Measurements from ENCODE around the gene SULT1E1.

The SULT1E1 gene

DNA sequence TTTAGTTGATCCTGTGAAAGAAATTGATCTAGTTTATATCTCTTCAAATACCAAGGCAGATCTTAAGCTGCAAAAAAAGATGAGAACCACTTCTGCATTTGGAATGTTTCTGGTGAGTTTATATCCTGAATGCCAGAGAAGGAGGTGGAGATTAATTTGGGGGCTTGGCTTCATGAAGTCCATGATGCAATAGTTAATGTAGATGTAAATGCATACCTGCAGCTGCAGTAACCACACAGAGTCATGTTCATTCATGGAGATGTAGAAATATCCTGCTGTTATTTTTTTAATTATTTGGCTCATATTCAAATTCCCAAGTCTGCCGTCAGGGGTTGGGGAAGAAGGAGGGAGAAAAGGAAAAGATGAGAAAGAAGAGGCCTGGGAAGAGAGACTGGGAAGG is at the start of gene SULT1E1:
TSS of gene SULT1E1 (minus strand) at position 94 of the 400 bp plus-strand sequence. CDS start 2,501 bp downstream, outside the sequence.
- H3K4me3 ChIP-seq (replicated peaks; ENCODE audit: low read depth, low read length), result no peak within 1 kb of the TSS
- no peaks in the 10 kb centered on the region for H3K36me3 ChIP-seq (ENCODE audit: control insufficient read depth, insufficient read depth, low read length)
- TF ChIP-seq, protein P1, sequence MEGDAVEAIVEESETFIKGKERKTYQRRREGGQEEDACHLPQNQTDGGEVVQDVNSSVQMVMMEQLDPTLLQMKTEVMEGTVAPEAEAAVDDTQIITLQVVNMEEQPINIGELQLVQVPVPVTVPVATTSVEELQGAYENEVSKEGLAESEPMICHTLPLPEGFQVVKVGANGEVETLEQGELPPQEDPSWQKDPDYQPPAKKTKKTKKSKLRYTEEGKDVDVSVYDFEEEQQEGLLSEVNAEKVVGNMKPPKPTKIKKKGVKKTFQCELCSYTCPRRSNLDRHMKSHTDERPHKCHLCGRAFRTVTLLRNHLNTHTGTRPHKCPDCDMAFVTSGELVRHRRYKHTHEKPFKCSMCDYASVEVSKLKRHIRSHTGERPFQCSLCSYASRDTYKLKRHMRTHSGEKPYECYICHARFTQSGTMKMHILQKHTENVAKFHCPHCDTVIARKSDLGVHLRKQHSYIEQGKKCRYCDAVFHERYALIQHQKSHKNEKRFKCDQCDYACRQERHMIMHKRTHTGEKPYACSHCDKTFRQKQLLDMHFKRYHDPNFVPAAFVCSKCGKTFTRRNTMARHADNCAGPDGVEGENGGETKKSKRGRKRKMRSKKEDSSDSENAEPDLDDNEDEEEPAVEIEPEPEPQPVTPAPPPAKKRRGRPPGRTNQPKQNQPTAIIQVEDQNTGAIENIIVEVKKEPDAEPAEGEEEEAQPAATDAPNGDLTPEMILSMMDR (IDR thresholded peaks at IDR 0.05; ENCODE audit: insufficient read depth, low read length, poor library complexity, severe bottlenecking), result no peak
- H3K27me3 ChIP-seq (replicated peaks; ENCODE audit: control insufficient read depth, insufficient read depth, low read length), result no peaks in the 10 kb centered on the region
- no peak for DNase-seq (ENCODE audit: extremely low read depth, insufficient read length)

DNA sequence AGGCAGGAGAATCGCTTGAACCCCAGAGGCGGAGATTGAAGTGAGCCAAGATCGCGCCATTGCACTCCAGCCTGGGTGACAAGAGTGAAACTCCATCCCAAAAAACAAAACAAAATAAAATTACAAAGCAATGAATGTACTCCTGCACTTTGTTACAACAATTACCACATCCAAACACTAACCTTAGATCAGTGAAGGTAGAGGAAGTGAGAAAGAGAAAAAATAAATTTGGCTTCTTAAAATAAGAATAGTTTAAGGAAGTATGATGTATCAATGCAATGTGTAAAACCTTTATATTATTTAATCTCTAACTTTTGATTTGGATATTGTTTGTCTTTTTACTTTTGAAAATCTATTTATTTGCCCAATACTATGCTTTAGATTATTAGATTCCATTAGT is 49.2 kb upstream of the SULT1E1 start:
- H3K4me3 ChIP-seq (replicated peaks; ENCODE audit: low read depth, low read length), result no peak overlapping the region
- H3K36me3 ChIP-seq (ENCODE audit: control insufficient read depth, insufficient read depth, low read length), result no peaks in the 10 kb centered on the region
- no peaks in the 10 kb centered on the region for H3K27me3 ChIP-seq (replicated peaks; ENCODE audit: control insufficient read depth, insufficient read depth, low read length)
- DNase-seq (ENCODE audit: extremely low read depth, insufficient read length), result peak; percentile 23
- TF ChIP-seq, protein P1 (IDR thresholded peaks at IDR 0.05; ENCODE audit: insufficient read depth, low read length, poor library complexity, severe bottlenecking), result no peak

DNA sequence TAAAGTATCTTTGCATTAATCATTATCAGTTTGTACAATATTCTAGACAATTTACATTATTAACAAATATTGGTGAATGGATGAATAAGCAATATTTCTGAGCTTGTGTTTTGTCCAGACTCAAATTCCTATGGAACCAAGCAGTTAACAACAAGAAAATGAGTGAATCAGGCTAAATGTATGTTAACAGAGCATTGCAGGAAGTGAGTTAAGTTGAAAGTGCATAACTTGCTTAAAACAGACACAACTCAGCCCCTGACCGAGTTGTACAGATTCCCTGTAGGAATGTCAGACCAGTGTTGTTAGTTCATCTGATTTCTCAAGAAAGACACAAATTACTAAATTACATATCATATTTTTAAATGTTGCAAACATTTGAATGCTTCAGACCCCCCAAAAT is 47.2 kb upstream of the SULT1E1 start:
- Histone ChIP-seq H3K27me3 (replicated peaks; ENCODE audit: control insufficient read depth, insufficient read depth, low read length) (no peaks in the 10 kb centered on the region), H3K4me3 (replicated peaks; ENCODE audit: low read depth, low read length) (no peak overlapping the region), H3K36me3 (ENCODE audit: control insufficient read depth, insufficient read depth, low read length) (no peaks in the 10 kb centered on the region)
- TF ChIP-seq, protein P1 (IDR thresholded peaks at IDR 0.05; ENCODE audit: insufficient read depth, low read length, poor library complexity, severe bottlenecking), result no peak
- DNase-seq (ENCODE audit: extremely low read depth, insufficient read length), result no peak

GRCh38 chr4:69896530-69897116 is 36.7 kb upstream of the SULT1E1 start:
- no peak for DNase-seq (ENCODE audit: extremely low read depth, insufficient read length)
- Histone ChIP-seq H3K27me3 (replicated peaks; ENCODE audit: control insufficient read depth, insufficient read depth, low read length) (no peaks in the 10 kb centered on the region), H3K36me3 (ENCODE audit: control insufficient read depth, insufficient read depth, low read length) (no peaks in the 10 kb centered on the region), H3K4me3 (replicated peaks; ENCODE audit: low read depth, low read length) (no peak overlapping the region)
- TF ChIP-seq, protein P1 (IDR thresholded peaks at IDR 0.05; ENCODE audit: insufficient read depth, low read length, poor library complexity, severe bottlenecking), result peak; percentile 41

- TF ChIP-seq, protein P1 (IDR thresholded peaks at IDR 0.05; ENCODE audit: insufficient read depth, low read length, poor library complexity, severe bottlenecking), result no peak
- Histone ChIP-seq H3K36me3 (ENCODE audit: control insufficient read depth, insufficient read depth, low read length) (no peaks in the 10 kb centered on the region), H3K27me3 (replicated peaks; ENCODE audit: control insufficient read depth, insufficient read depth, low read length) (no peaks in the 10 kb centered on the region), H3K4me3 (replicated peaks; ENCODE audit: low read depth, low read length) (no peak overlapping the region)
- no peak for DNase-seq (ENCODE audit: extremely low read depth, insufficient read length)
These were observed 34.8 kb upstream of the SULT1E1 start for GRCh38 chr4:69894721-69895120.

DNA sequence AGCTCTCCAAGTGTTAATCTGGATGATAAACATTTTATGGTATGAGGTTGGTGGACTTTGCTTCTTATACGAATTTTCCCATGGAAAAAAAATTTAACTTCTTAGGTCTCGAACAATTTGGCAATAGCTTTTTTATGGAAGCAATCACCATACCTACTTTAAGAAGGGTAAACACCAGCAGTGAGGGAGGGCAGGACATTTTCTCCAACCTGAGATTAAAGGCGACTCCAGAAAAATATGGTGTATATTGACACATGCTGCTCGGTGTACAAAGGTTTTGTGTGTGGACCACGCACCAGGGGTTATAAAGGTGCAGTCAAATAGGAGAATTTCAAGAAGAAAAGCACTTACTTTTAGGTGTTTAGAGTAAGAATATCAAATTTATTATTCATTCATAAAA is 34.2 kb upstream of the SULT1E1 start:
- no peaks in the 10 kb centered on the region for H3K36me3 ChIP-seq (ENCODE audit: control insufficient read depth, insufficient read depth, low read length)
- H3K27me3 ChIP-seq (replicated peaks; ENCODE audit: control insufficient read depth, insufficient read depth, low read length), result no peaks in the 10 kb centered on the region
- H3K4me3 ChIP-seq (replicated peaks; ENCODE audit: low read depth, low read length), result no peak overlapping the region
- DNase-seq (ENCODE audit: extremely low read depth, insufficient read length), result no peak
- TF ChIP-seq, protein P1 (IDR thresholded peaks at IDR 0.05; ENCODE audit: insufficient read depth, low read length, poor library complexity, severe bottlenecking), result no peak
